PC-9 (cell line): Measurements from ENCODE around the gene EML6. TPM values are rescaled to one million over a fixed set of nuclear protein-coding genes. Genes with fewer than 3 reads are reported as not detected.

Experiments
- BruUV-seq: library from RNA; stranded (reverse); fragments of 400-500 nt; replicated peaks from 2 replicates; lab custom pipeline; 2021; lab: Mats Ljungman, UMichigan
- CTCF ChIA-PET: fragments of 300-600 bp; sonication (Branson Sonifier 250); formaldehyde crosslinking; loops from one replicate; lab custom pipeline; 2022; ENCODE audit warnings: antibody characterized with exemption; lab: Charles Lee
- POLR2A ChIA-PET: fragments of 300-600 bp; sonication (Branson Sonifier 250); formaldehyde crosslinking; loops from one replicate; lab custom pipeline; 2022; ENCODE audit warnings: antibody characterized with exemption; ENCODE audit not compliant: unreplicated experiment; lab: Charles Lee
- DNase-seq, 2 experiments: peaks; one replicate each; pipeline versions ENCODE4 v3.0.0 to v3.0.0-alpha.2; 2015 to 2022; ENCODE audit warnings: mixed read lengths in 1 of 2
- H2AFZ ChIP-seq: fragments of 200-600 bp; sonication (generic); 2 replicates; pipeline ENCODE4 v1.8.1; 2017; ENCODE audit warnings: antibody characterized with exemption
- H3F3A ChIP-seq: fragments of 200-600 bp; sonication (generic); 2 replicates; pipeline ENCODE4 v1.8.1; 2017; ENCODE audit warnings: antibody characterized with exemption, mild to moderate bottlenecking, low read depth; ENCODE audit not compliant: insufficient read depth
- H3K27ac ChIP-seq: fragments of 200-600 bp; sonication (generic); 2 replicates; pipeline ENCODE4 v1.6.1; 2016; ENCODE audit warnings: mixed run types
- H3K27me3 ChIP-seq: fragments of 200-600 bp; sonication (generic); 2 replicates; pipeline ENCODE4 v1.6.1; 2016; ENCODE audit warnings: low read depth, mixed run types; ENCODE audit not compliant: insufficient read depth
- H3K36me3 ChIP-seq: fragments of 200-600 bp; sonication (generic); 2 replicates; pipeline ENCODE4 v1.6.1; 2016; ENCODE audit warnings: low read depth, mixed run types
- H3K4me1 ChIP-seq: fragments of 200-600 bp; sonication (generic); replicated peaks from 2 replicates; pipeline ENCODE4 v1.6.1; 2016; ENCODE audit warnings: mixed run types; ENCODE audit not compliant: insufficient read depth
- H3K4me2 ChIP-seq: fragments of 200-600 bp; sonication (generic); 2 replicates; pipeline ENCODE4 v1.6.1; 2017; ENCODE audit warnings: mixed run types
- H3K4me3 ChIP-seq: fragments of 200-600 bp; sonication (generic); 2 replicates; pipeline ENCODE4 v1.6.1; 2016; ENCODE audit warnings: mixed run types
- H3K79me2 ChIP-seq: fragments of 200-600 bp; sonication (generic); 2 replicates; pipeline ENCODE4 v1.6.1; 2017; ENCODE audit warnings: low read depth, mixed run types
- H3K9me2 ChIP-seq: fragments of 200-600 bp; sonication (generic); 2 replicates; pipeline ENCODE4 v1.8.1; 2017; ENCODE audit warnings: mild to moderate bottlenecking; ENCODE audit not compliant: insufficient read depth
- H3K9me3 ChIP-seq: fragments of 200-600 bp; sonication (generic); 2 replicates; pipeline ENCODE4 v1.8.1; 2016; ENCODE audit warnings: low read depth; ENCODE audit not compliant: insufficient read depth
- H4K20me1 ChIP-seq: fragments of 200-600 bp; sonication (generic); 2 replicates; pipeline ENCODE4 v1.8.1; 2017; ENCODE audit not compliant: insufficient read depth
- CTCF ChIP-seq: fragments of 200-600 bp; sonication (generic); conservative IDR thresholded peaks from 2 replicates; pipeline ENCODE4 v1.6.1; 2017; ENCODE audit warnings: mixed run types, antibody characterized with exemption, mild to moderate bottlenecking, moderate library complexity
- EZH2 ChIP-seq: fragments of 200-600 bp; sonication (generic); IDR thresholded peaks from 2 replicates; pipeline ENCODE4 v1.8.0; 2017; ENCODE audit warnings: antibody characterized with exemption, low read depth
- intact Hi-C: fragments of 100-400 bp; cut with micrococcal nuclease; formaldehyde crosslinking; loops from one replicate; pipeline ENCODE4 v1.10.0; 2022; ENCODE audit not compliant: unreplicated experiment
- total RNA-seq: library from RNA; stranded (reverse); gene quantifications from 2 replicates; pipeline ENCODE4 v1.2.3, GENCODE V29; 2021

The EML6 gene
- total RNA-seq, 1 experiment from 2014 or later: 3.7 TPM

GRCh38 chr2:54960164-54960563, 236.7 kb downstream of the EML6 start:
- no peak overlapping the region for H3K27ac ChIP-seq

GRCh38 chr2:54962511-54962910, 239.0 kb downstream of the EML6 start:
- no TSS peak for BruUV-seq

More at GRCh38 chr2:54960164-54960563, 236.7 kb downstream of the EML6 start:
- Histone ChIP-seq H3F3A (peaks cover 29% of the 10 kb centered on the region), H2AFZ (no peak overlapping the region), H3K27me3 (no peaks in the 10 kb centered on the region), H3K9me2 (no peaks in the 10 kb centered on the region), H3K9me3 (no peaks in the 10 kb centered on the region; the same call in 1 of the 2 replicates), H4K20me1 (no peaks in the 10 kb centered on the region), H3K4me2 (no peak overlapping the region), H3K4me1 (peaks cover 19% of the 10 kb centered on the region), H3K79me2 (no peaks in the 10 kb centered on the region), H3K36me3 (0 out of 2 replicates have a peak, but pooled peaks cover 6% of the 10 kb centered on the region), H3K4me3 (no peak overlapping the region)
- no peak for TF ChIP-seq CTCF
- TF ChIP-seq EZH2: no peak
- no peak for DNase-seq
- intact Hi-C loops: no loop called here
- CTCF ChIA-PET: no interaction called here
- BruUV-seq: no TSS peak
- POLR2A ChIA-PET: no interaction called here

GRCh38 chr2:54962935-54963440, 239.5 kb downstream of the EML6 start:
- H2AFZ ChIP-seq: no peak overlapping the region
- no peaks in the 10 kb centered on the region for H3K9me2 ChIP-seq
- BruUV-seq: no TSS peak
- H3K4me2 ChIP-seq: no peak overlapping the region
- POLR2A ChIA-PET: interaction anchor here (0.7 kb wide), 1 partner anchor 43 kb away, joined by 3 read pairs; no protein-coding TSS in a partner anchor
- no peaks in the 10 kb centered on the region for H3K4me1 ChIP-seq
- H3F3A ChIP-seq: peaks cover 48% of the 10 kb centered on the region; the same call in 1 of the 2 replicates
- H3K4me3 ChIP-seq: no peak overlapping the region
- H3K79me2 ChIP-seq: no peaks in the 10 kb centered on the region
- no peak overlapping the region for H3K27ac ChIP-seq
- CTCF ChIA-PET: no interaction called here
- H4K20me1 ChIP-seq: no peaks in the 10 kb centered on the region
- TF ChIP-seq CTCF: no peak
- no peaks in the 10 kb centered on the region for H3K27me3 ChIP-seq
- 0 out of 2 replicates have a peak, but pooled peaks cover 6% of the 10 kb centered on the region for H3K36me3 ChIP-seq
- H3K9me3 ChIP-seq: no peaks in the 10 kb centered on the region; the same call in 1 of the 2 replicates
- no peak for DNase-seq
- intact Hi-C loops: no loop called here

More at GRCh38 chr2:54962511-54962910, 239.0 kb downstream of the EML6 start:
- POLR2A ChIA-PET: no interaction called here
- Histone ChIP-seq H3K4me2 (no peak overlapping the region), H3K79me2 (no peaks in the 10 kb centered on the region), H3F3A (peaks cover 43% of the 10 kb centered on the region; the same call in 1 of the 2 replicates), H3K27ac (no peak overlapping the region), H2AFZ (no peak overlapping the region), H3K9me2 (no peaks in the 10 kb centered on the region), H3K9me3 (no peaks in the 10 kb centered on the region; the same call in 1 of the 2 replicates), H4K20me1 (no peaks in the 10 kb centered on the region), H3K27me3 (no peaks in the 10 kb centered on the region), H3K4me1 (no peaks in the 10 kb centered on the region), H3K4me3 (no peak overlapping the region), H3K36me3 (0 out of 2 replicates have a peak, but pooled peaks cover 6% of the 10 kb centered on the region)
- CTCF ChIA-PET: no interaction called here
- DNase-seq: no peak
- TF ChIP-seq EZH2: no peak
- no peak for TF ChIP-seq CTCF
- intact Hi-C loops: no loop called here
